ENCODE measurements around the gene ICE1. TPM values are rescaled to one million over a fixed set of nuclear protein-coding genes. Genes with fewer than 3 reads are reported as not detected.

Gene ICE1
- total RNA-seq, 1 donor from 2014 or later, result 17.5 TPM

DNA sequence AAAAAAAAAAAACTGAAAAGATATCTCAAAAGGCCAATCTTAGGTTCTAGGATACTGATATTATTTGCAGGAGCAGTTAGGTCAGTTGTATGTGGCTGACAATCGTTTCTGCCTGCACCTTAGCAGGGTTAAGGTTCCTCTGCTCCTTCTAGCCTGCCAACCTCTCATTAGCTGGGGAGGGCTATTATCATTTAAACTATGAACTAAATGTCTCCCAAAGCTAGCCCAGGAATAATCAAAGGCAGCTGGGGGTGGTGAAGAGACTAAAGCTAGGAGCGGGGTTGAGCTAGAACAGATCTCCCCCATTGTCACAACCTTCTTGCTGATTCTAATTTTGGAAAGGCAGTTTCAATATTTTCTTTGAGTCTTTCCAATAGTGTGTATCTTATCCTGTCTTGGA lies 99.9 kb downstream of the ICE1 start:
- Histone ChIP-seq H3K4me3 (no peak overlapping the region), H3K4me1 (no peaks in the 10 kb centered on the region), H3K36me3 (no peaks in the 10 kb centered on the region), H3K9me3 (replicated peaks) (no peaks in the 10 kb centered on the region), H3K27me3 (ENCODE audit: low read depth) (no peaks in the 10 kb centered on the region), H3K27ac (replicated peaks) (no peak overlapping the region)
- no peak for DNase-seq
- TF ChIP-seq, protein P1, sequence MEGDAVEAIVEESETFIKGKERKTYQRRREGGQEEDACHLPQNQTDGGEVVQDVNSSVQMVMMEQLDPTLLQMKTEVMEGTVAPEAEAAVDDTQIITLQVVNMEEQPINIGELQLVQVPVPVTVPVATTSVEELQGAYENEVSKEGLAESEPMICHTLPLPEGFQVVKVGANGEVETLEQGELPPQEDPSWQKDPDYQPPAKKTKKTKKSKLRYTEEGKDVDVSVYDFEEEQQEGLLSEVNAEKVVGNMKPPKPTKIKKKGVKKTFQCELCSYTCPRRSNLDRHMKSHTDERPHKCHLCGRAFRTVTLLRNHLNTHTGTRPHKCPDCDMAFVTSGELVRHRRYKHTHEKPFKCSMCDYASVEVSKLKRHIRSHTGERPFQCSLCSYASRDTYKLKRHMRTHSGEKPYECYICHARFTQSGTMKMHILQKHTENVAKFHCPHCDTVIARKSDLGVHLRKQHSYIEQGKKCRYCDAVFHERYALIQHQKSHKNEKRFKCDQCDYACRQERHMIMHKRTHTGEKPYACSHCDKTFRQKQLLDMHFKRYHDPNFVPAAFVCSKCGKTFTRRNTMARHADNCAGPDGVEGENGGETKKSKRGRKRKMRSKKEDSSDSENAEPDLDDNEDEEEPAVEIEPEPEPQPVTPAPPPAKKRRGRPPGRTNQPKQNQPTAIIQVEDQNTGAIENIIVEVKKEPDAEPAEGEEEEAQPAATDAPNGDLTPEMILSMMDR (IDR thresholded peaks at IDR 0.05; ENCODE audit: borderline replicate concordance), result no peak
- intact Hi-C loops (cut with micrococcal nuclease), result no loop called here

DNA sequence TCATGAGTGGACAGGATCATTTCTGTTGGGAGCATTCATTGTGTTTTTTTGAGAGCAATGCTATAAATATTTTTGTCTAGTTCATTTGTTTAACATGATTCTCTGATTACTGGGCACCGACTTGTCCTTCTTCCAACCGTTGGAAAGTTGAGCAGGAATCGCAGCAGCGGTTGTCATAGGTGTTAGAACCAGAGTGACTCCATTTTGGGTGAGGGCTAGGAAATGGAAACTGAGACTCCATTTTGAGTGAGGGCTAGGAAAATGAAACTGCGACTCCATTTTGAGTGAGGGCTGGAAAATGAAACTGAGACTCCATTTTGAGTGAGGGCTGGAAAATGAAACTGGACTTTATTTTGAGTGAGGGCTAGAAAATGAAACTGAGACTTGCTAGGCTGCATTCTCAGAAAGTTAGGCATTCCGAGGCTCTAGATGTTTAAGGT lies 100.6 kb downstream of the ICE1 start:
- intact Hi-C loops (cut with micrococcal nuclease), result no loop called here
- H3K4me1 ChIP-seq, result no peaks in the 10 kb centered on the region
- TF ChIP-seq, protein P1 (IDR thresholded peaks at IDR 0.05; ENCODE audit: borderline replicate concordance), result no peak
- H3K9me3 ChIP-seq (replicated peaks), result no peaks in the 10 kb centered on the region
- H3K4me3 ChIP-seq, result no peak overlapping the region
- DNase-seq, result no peak
- H3K36me3 ChIP-seq, result no peaks in the 10 kb centered on the region
- no peaks in the 10 kb centered on the region for H3K27me3 ChIP-seq (ENCODE audit: low read depth)
- no peak overlapping the region for H3K27ac ChIP-seq (replicated peaks)

DNA sequence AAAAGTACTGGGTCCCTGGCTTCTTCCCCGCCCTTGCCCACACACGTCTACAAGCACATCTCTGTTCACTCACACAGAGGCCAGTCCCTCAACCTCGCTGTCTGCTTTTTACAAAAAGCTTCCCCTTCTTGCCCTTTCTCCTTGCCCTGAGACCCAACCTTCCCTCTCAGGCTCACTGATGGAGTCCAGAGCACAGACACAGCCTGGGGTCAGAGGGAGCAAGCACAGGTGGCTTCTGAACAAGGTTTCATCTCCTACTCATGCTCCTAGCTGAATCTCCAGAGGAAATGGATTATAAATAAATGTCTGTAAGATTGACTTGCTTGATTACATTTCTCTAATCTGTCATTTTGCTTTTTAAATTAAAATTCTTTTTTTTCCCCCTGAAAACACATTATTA lies 101.8 kb downstream of the ICE1 start:
- Histone ChIP-seq H3K27me3 (ENCODE audit: low read depth) (no peaks in the 10 kb centered on the region), H3K27ac (replicated peaks) (no peak overlapping the region), H3K4me3 (no peak overlapping the region), H3K4me1 (no peaks in the 10 kb centered on the region), H3K36me3 (no peaks in the 10 kb centered on the region), H3K9me3 (replicated peaks) (peaks cover 6% of the 10 kb centered on the region)
- intact Hi-C loops (cut with micrococcal nuclease), result no loop called here
- TF ChIP-seq, protein P1 (IDR thresholded peaks at IDR 0.05; ENCODE audit: borderline replicate concordance), result no peak
- DNase-seq, result no peak

DNA sequence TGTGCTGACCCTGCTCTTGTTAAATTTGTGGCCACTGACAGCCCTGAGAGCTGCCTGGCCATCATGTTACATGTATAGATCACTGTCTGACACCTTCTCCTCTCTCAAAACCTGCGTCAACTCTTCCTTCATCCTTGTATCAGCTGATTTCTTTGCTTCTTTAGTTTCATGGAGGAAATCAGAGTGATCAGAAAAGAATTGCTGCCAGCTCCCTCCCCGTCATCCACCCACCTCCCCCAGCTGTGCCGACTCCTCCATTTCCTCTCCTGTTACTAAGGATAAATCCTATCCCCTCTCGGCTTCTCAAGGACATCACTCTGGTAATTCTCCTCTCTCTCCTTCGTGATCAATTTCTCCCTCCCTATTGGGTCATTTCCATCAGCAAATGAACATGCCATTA lies 108.9 kb downstream of the ICE1 start:
- Histone ChIP-seq H3K36me3 (no peaks in the 10 kb centered on the region), H3K4me1 (no peaks in the 10 kb centered on the region), H3K27me3 (ENCODE audit: low read depth) (peaks cover 24% of the 10 kb centered on the region), H3K27ac (replicated peaks) (no peak overlapping the region), H3K4me3 (no peak overlapping the region), H3K9me3 (replicated peaks) (peaks cover 6% of the 10 kb centered on the region)
- TF ChIP-seq, protein P1 (IDR thresholded peaks at IDR 0.05; ENCODE audit: borderline replicate concordance), result no peak
- intact Hi-C loops (cut with micrococcal nuclease), result no loop called here
- no peak for DNase-seq

DNA sequence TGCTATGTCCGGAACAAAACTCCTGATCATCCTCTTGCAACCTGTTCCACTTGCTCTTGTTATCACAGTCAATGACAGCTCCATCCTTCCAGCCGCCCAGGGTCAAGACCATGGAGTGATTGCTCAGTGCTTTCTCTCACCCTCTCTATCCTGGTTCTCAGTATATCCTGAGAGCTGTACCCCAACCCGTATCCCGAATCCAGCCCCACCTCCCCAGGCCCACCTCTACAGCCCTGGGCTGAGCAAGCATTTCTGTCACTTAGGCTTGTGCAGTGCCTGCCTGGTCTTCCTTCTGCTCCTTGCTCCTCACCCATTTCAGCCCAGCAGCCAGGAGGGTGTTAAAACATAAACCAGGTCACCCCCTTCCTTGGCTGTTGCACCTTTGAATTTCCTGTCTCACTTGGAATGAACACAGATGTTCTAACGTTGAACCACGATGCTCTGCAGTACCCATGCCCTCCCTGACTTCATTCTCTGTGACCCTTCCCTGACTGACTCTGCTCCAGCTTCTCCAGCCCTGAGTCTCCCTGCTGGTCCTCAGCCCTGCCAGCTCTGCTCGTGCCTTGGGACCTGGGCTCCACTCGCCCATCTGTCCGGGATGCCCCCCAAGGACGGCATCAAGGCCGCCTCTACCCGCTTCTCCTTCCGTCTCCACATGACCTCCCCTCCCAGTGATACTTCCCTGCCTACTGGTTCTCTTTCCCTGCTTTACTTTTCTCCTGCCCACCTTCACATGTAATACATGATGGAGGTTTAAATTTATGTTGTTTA lies 110.0 kb downstream of the ICE1 start:
- H3K4me3 ChIP-seq, result no peak overlapping the region
- H3K27me3 ChIP-seq (ENCODE audit: low read depth), result peaks cover 24% of the 10 kb centered on the region
- no peak overlapping the region for H3K27ac ChIP-seq (replicated peaks)
- no peak for DNase-seq
- TF ChIP-seq, protein P1 (IDR thresholded peaks at IDR 0.05; ENCODE audit: borderline replicate concordance), result no peak
- peaks cover 6% of the 10 kb centered on the region for H3K9me3 ChIP-seq (replicated peaks)
- H3K4me1 ChIP-seq, result no peaks in the 10 kb centered on the region
- H3K36me3 ChIP-seq, result no peaks in the 10 kb centered on the region
- intact Hi-C loops (cut with micrococcal nuclease), result no loop called here
